GM19452 (cell line): Measurements from ENCODE around the gene CTH.
"Not testable (repeated sequence)": the region's sequence is repeated elsewhere in the genome, so short reads cannot be mapped to it uniquely, and the experiment has no call there.

ENCODE experiments used
- ATAC-seq: cut with Tn5 transposase; IDR thresholded peaks from one replicate; pipeline ENCODE4 v1.9.1; 2021; ENCODE audit not compliant: unreplicated experiment

CTH gene

DNA sequence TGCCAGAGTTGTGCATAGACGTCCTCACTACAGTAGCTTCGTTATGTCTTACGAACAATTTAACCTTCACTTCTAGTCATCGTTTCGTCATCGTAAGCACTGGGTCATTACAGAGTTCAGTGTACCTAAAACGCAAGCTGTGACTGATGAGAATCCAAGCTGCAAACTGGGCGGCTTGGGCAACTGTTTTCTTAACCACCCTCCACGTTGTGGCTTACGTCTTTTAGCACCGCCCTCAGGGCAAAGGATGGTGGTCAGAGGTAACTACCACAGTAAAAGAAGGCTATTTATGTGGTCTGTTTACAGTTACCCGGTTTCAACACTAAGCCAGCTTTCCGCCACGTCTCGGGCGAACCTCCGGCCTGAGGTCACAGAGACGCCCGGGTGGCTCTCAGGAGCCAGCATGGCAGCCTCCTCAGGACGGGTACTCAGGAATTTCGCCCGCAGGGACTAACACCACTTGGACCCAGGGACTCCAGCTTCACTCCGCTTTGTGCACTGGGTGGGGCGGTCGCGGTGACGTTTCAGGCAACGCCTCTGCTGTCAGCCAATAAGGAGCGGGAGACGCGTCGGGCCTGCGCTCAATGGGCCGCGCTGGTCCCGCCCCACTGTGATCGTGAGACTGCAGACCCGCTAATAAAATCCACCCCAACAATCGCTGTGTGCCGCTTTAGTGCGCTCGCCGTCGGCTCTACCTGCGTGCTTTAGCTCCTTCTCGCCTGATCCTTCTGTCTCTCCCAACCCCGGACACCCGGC, at the start of gene CTH:
Gene CTH (plus strand): TSS at position 665 of the 756 bp plus-strand sequence. CDS start 148 bp downstream, outside the sequence.
- peak; percentile 97 for ATAC-seq

DNA sequence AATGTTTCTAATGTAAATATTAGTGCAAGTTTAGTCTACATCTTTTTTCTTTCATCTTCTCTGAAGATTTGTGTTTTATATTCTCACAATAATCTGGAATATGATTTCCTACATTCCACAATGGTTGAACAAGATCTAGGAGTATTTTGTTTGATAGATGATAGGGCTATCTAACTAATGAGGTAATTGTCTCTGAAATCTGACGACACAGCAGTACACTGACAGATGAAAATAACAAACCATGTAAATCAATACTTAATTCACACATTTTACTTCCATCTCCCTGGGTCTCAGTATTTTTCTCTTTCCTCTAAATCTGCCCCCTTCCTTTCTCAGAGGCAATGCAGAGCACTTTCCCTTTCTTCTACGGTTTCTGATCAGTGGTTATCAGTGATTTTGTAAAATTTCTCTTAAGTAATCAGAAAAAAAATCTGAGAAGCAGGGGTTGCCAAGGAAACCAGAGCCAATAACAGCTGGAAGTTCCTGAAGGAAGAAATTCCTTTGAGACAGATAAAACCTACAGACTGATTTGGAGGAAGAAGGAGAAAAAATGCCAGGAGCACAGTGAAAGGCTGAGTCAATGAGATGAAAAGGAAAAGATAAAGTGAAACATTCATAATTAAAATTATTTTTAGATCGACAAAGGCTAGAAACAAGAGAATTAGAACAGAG, 49.2 kb upstream of the CTH start:
- ATAC-seq = no peak

DNA sequence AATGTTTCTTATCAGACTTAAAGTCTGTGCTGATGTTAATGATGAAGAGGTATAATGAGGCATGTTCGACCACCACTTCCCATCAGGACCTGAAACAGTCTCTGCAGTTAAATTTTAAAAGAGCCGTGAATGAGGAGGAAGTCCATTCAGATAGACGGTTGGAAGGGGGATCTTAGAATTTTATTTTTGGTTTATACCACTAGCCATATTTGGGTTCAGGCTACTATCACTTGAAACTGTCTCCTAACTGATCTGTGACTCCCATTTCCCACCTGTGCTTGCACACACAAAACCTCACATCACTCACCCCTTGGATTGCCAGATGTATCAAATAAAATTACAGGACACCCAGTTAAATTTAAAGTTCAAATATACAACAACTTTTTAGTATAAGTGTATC, 46.6 kb upstream of the CTH start:
- ATAC-seq = no peak

DNA sequence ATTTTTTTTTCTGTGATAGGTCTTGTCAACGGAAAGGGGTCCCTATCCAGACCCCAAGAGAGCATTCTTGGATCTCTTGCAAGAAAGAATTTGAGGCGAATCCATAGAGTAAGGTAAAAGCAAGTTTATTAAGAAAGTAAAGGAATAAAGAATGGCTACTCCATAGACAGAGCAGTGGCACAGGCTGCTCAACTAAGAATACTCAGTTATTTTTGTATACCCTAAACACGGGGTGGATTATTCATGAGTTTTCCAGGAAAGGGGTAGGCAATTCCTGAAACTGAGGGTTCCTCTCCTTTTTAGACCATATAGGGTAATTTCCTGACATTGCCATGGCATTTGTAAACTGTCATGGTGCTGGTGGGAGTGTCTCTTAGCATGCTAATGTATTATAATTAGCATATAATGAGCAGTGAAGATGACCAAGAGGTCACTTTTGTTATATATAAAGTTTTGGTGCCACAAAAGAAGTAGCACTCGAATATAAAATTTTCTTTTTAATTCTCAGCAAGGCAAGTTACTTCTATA, 44.6 kb upstream of the CTH start:
- not testable (repeated sequence) for ATAC-seq

DNA sequence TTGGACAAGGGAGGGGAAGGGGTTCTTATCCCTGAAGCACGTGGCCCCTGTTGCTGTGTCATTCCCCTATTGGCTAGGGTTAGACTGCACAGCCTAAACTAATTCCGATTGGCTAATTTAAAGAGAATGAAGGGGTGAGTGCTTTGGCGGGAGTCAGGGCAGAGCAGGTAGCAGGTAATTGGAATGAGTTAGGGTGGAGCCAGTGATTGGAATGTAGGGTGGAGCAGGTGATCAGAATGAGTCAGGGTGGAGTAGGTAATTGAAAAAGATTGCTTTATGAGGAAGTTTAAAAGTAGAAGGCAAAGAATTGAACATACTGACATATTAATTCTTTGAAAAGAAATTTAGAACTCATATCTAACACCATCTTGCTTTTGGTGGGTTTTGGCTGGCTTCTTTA, 44.1 kb upstream of the CTH start:
- not testable (repeated sequence) for ATAC-seq

DNA sequence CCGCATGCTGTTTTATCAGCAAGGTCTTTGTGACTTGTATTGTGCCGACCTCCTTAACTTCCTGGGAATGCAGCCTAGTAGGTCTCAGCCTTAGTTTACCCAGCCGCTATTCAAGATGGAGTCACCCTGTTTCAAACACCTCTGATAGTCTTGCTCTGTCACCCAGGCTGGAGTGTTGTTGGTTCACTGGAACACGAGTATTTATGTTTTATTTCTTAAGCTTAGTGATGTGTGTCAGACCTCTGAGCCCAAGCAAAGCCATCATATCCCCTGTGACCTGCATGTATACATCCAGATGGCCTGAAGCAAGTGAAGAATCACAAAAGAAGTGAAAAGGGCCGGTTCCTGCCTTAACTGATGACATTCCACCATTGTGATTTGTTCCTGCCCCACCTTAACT, 43.7 kb upstream of the CTH start:
- ATAC-seq = not testable (repeated sequence)

DNA sequence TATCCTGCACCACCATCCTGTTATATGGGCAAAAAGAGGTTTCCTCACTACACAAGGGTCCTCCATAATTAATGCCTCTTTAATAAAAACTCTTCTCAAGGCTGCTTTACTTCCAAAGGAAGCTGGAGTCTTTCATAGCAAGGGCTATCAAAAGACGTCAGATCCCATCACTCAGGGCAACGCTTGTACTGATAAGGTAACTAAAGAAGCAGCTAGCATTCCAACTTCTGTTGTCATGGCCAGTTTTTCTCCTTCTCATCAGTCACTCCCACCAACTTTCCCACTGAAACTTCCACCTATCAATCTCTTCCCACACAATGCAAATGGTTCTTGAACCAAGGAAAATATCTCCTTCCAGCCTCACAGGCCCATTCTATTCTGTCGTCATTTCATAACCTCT, 39.5 kb upstream of the CTH start:
- ATAC-seq = not testable (repeated sequence)

DNA sequence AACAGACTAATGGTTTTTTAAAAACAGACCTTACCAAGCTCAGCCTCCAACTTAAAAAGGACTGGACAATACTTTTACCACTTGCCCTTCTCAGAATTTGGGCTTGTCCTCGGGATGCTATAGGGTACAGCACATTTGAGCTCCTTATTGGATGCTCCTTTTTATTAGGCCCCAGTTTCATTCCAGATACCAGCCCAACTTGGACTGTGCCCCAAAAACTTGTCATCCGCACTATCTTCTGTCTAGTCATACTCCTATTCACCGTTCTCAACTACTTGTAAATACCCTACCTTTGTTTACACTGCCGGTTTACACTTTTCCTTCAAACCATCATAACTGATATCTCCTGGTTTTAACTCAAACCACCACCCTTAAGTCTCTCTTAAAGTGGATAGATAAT, 38.6 kb upstream of the CTH start:
- ATAC-seq = no peak

DNA sequence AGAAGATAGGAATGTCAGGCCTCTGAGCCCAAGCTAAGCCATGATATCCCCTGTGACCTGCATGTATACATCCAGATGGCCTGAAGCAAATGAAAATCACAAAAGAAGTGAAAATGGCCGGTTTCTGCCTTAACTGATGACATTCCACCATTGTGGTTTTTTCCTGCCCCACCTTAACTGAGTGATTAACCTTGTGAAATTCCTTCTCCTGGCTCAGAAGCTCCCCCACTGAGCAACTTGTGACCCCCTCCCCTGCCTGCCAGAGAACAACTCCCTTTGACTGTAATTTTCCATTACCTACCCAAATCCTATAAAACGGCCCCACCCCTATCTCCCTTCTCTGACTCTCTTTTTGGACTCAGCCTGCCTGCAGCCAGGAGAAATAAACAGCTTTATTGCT, 37.5 kb upstream of the CTH start:
- not testable (repeated sequence) for ATAC-seq

DNA sequence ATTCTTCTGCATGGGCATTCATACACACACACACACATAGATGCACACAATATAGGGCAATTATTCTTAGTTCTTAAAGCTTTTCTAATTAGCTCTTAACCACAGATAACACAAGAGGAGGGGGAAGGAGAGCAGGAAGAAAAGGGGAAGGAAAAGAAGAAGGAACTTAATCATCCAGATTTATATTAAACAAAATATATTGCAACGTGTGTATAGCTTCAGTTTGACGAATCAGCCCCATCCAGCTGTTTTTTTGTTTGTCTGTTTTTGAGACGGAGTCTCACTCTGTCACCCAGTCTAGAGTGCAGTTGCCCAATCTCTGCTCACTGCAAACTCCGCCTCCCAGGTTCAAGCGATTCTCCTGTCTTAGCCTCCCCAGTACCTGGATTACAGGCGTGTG, 34.9 kb upstream of the CTH start:
- ATAC-seq = no peak

DNA sequence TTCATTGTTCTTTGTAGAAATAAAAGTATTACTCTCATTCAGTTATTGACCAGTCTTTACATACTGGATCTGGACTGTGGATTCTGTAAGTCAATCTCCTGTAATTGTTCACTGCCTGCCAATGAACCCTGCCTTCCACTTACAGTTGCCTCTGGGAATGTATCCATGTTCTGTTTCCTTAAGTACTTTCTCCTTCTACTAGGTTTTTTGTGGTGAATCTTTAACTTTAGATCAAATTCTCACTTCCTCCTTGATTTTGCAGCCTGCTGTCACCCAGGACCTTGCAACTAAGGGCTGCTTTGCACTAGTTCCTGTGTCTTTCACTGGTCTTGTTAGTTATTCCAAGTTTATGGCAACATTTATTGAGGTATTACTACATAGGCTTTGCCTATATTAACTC, 28.4 kb upstream of the CTH start:
- peak; percentile 87 for ATAC-seq

DNA sequence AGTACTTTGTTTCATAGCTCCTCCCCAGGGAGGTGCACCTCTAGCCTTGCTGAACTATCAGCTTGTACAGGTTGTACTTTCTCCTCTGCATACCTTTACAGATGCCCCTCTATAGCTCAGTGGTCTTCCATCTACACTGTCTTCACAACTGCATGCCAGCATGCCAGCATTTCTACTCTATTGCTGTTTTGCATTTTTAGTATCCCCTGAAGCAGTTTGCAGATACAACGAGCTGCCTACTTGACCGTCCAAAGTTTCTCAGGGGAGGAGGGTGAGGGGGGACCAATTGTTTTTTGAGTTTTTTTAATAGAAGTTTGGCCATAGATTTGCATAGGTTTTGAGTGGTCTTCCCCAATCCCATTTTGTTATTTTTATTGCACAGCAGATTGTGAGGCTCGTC, 27.6 kb upstream of the CTH start:
- ATAC-seq = peak; percentile 29

DNA sequence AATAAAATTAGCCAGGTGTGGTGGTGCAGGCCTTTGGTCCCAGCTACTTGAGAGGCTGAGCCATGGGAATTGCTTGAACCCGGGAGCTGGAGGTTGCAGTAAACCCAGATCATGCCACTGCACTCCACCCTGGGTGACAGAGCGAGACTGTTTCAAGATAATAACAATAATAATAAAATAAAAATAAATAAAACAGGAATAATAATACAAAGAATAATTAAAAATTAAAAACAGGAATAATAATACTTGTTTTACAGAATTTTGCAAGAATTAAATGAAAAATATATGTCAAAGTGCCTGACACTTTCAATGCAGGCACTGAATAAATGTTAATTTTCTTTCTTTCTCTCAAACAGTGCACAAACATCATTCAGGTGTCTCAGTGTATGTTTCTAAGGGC, 26.5 kb upstream of the CTH start:
- no peak for ATAC-seq

DNA sequence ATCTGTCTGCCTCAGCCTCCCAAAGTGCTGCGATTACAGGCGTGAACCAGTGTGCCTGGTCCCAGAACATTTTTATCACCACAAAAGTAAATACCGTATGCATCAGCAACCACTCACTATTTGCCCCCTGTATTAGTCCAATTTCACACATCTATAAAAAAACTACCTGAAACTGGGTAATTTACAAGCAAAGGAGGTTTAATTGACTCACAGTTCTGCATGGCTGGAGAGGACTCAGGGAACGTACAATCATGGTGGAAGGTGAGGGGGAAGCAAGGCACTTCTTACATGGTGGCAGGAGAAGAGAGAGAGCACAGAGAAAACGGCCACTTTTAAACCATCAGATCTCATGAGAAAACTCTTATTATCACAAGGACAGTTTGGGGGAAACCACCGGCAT, 25.6 kb upstream of the CTH start:
- ATAC-seq = no peak

DNA sequence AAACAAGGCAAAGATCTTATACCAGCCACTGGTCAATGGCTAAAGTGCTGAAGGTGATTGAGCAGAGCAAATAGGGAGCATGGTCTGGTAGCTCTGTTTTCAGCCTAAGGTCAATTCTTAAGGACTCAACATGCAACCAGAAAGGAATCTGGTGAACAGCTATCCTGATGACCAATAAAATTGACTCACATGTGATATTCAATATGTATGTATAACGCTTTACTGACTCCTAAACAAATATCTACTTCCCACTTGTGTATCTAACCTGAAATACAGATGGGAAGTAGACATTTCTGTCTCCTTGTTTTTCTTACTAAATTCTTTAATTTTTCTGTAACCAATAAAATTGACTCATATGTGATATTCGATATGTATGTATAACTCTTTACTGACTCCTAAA, 24.9 kb upstream of the CTH start:
- ATAC-seq = no peak

DNA sequence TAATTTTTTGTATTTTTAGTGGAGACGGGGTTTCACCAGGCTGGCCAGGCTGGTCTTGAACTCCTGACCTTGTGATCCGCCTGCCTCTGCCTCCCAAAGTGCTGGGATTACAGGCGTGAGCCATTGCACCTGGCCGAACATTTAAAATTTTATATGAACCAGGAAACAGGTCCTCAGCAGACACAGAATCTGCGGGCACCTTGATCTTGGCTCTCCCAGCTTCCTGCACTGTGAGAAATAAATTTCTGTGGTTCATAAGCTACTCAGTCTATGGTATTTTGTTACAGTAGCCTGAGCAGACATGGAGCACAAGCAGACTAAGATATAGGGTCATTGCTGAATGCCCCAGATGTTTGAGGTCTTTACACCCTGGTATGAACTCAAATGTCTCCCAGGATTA, 23.6 kb upstream of the CTH start:
- ATAC-seq = no peak

DNA sequence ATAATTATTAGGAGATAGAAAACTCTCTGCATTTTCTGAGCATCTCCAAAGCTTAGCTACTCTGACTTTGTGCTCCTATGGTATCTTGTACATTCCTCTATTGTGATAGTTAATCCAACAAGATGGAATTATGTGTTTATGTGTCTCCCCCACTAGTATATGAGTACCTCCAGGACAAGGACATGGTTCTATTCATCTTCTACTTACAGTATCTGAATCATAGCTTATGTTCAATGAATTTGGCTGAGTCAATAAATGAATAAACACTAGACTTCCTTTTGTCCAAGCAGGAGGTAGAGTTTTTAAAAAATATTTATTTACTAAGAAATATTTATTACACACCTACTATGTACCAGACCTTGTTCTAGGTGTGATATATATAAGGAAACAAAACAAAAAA, 18.4 kb upstream of the CTH start:
- ATAC-seq = no peak

DNA sequence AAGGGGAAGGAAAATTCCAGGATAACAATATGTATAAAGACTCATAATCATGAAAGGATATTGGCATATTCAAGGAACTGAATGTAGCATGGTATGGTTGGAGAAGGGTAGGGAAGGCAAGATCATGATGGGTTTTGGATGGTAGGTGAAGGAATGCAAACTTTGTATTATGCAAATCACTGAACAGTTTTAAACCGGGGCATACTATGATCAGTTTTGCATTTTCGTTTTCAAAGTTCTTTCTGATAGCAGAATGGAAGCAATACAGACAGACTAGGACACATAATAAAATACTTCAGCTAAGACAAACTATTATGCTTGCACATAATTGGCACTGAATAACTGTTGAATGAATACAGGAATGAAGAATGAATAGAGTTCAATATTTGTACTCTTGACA, 14.5 kb upstream of the CTH start:
- no peak for ATAC-seq

DNA sequence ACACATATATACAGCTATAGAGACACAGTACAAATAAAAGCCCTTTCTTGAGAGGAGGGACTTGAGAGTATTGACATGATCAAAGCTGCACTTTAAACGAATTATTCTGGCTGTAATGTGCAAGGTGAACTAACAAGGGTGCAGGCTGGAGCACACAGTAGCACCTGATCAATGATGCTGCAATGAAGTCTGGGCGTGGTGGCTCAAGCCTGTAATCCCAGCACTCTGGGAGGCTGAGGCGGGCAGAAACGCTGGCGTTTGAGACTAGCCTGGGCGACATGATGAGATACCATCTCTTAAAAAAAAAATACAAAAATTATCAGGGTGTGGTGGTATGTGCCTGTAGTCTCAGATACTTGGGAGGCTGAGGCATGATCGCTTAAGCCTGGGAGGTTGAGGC, 14.1 kb upstream of the CTH start:
- ATAC-seq = no peak

DNA sequence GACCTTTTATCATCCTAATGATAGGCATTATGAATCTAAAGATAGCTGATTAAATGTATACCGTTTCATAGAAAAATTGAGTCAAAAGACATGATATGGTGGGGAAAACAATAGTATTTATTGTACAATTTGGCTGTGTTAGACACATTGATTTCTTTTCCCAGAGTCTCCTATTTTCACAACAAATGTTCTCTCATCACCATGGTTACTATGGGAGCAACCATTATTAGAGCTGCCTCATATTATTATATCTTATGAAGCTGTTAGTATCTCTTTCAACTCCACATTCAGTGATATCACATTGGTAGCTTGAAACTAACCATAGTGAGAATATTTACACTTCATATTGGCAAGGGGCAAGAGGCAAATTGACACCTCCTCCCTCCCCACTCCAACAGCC, 10.7 kb upstream of the CTH start:
- ATAC-seq = no peak

DNA sequence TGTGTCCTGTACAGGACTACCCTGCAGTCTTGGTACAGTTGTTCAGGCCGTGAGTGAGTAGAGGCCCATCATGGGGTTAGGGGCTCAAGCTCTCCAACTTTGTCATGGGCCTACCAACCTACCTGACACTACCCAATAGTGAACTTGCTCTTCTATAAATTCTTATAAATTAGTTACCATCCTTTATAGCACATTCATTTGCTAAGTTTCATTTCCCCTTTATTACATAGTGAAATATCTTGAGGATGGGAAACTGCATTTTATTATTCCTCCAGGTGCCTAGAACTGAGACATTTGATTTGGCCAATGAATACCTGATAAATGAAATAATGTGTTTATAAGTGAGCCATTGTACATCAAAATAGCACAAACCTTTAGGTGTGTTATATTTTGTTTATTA, 9.1 kb upstream of the CTH start:
- ATAC-seq = no peak

DNA sequence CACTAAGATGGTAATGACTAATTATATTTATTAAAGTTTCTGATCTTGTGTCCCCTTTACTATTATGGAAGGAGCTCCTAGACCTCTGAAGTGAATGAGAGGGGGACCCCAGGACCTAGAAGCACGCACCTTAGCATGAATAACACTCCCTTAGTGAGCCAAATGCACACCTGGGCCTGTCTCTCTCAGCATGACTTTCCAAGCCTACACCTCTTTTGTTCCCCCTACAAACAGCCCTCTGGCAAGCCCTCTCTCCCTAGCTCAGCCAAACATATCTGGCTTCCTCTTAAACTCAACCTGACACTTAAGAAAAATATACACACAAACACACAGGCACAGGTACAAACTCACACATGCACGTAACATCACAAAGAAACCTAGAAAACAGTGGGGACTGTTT, 7.3 kb upstream of the CTH start:
- no peak for ATAC-seq
